ENCODE measurements around the gene NAAA. TPM values are rescaled to one million over a fixed set of nuclear protein-coding genes. Genes with fewer than 3 reads are reported as not detected.
"Not testable (repeated sequence)": the region's sequence is repeated elsewhere in the genome, so short reads cannot be mapped to it uniquely, and the experiment has no call there.

NAAA gene
- total RNA-seq, 1 experiment from 2014 or later: 17.0 TPM

GRCh38 chr4:75963558-75963957, 22.7 kb upstream of the NAAA start:
- CTCF ChIA-PET: no interaction called here
- RAD21 ChIA-PET (ENCODE audit: low non-redundant PET in 1 of 2, low total read pairs in 2 of 2, uncharacterized antibody in 2 of 2, unreplicated experiment in 2 of 2): interaction anchor here in 1 of 2 experiments (0.7 kb wide), 1 partner anchor 344 kb away, joined by 4 read pairs; no protein-coding TSS in a partner anchor
- H3K36me3 ChIP-seq (ENCODE audit: control insufficient read depth in 1 of 2, insufficient read depth in 2 of 2, low read length in 2 of 2): peaks cover 39 to 74% of the 10 kb centered on the region in 2 experiments
- no peaks in the 10 kb centered on the region for H3K27me3 ChIP-seq (ENCODE audit: insufficient read depth, low read length)
- no TSS peak for BruUV-seq (replicated peaks)
- H3K4me3 ChIP-seq (replicated peaks in 1 of 2; ENCODE audit: low read depth in 1 of 2, low read length in 2 of 2): no peak overlapping the region
- POLR2A ChIA-PET: no interaction called here
- H3K9me2 ChIP-seq (ENCODE audit: insufficient read depth): no peaks in the 10 kb centered on the region
- H2AFZ ChIP-seq (ENCODE audit: low read depth, low read length, poor library complexity, severe bottlenecking): no peak overlapping the region
- TF ChIP-seq EZH2phosphoT487 (IDR thresholded peaks at IDR 0.05; ENCODE audit: borderline replicate concordance): no peak
- no peak for TF ChIP-seq YY1 (IDR thresholded peaks at IDR 0.05; ENCODE audit: extremely low read depth, insufficient replicate concordance, low read depth, low read length)
- no peak for TF ChIP-seq ELF1 (IDR thresholded peaks at IDR 0.05; ENCODE audit: borderline replicate concordance, low read depth)
- TF ChIP-seq, protein P1, sequence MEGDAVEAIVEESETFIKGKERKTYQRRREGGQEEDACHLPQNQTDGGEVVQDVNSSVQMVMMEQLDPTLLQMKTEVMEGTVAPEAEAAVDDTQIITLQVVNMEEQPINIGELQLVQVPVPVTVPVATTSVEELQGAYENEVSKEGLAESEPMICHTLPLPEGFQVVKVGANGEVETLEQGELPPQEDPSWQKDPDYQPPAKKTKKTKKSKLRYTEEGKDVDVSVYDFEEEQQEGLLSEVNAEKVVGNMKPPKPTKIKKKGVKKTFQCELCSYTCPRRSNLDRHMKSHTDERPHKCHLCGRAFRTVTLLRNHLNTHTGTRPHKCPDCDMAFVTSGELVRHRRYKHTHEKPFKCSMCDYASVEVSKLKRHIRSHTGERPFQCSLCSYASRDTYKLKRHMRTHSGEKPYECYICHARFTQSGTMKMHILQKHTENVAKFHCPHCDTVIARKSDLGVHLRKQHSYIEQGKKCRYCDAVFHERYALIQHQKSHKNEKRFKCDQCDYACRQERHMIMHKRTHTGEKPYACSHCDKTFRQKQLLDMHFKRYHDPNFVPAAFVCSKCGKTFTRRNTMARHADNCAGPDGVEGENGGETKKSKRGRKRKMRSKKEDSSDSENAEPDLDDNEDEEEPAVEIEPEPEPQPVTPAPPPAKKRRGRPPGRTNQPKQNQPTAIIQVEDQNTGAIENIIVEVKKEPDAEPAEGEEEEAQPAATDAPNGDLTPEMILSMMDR (IDR thresholded peaks at IDR 0.05 in 2 of 3, conservative IDR thresholded peaks at IDR 0.05 in 1 of 3; ENCODE audit: borderline replicate concordance in 1 of 3, insufficient read depth in 1 of 3, low read depth in 2 of 3, low read length in 2 of 3): no peak
- no peak for TF ChIP-seq SIN3A (IDR thresholded peaks at IDR 0.05; ENCODE audit: low read depth)
- no peak for TF ChIP-seq ZFX (IDR thresholded peaks at IDR 0.05)
- no peak for TF ChIP-seq POLR2A (IDR thresholded peaks at IDR 0.05; ENCODE audit: borderline replicate concordance, extremely low read depth, insufficient read depth, insufficient read length)
- no peak for TF ChIP-seq CEBPB (IDR thresholded peaks at IDR 0.05; ENCODE audit: low read depth)
- no peak for TF ChIP-seq REST (IDR thresholded peaks at IDR 0.05; ENCODE audit: low read depth)
- no peak for TF ChIP-seq JUND (IDR thresholded peaks at IDR 0.05)
- no peak for TF ChIP-seq SRF (IDR thresholded peaks at IDR 0.05; ENCODE audit: low read depth)
- no peak for DNase-seq (ENCODE audit: low read depth, low spot score)
- intact Hi-C loops (cut with micrococcal nuclease): no loop called here
- H3K27ac ChIP-seq (ENCODE audit: low read depth, low read length): no peak overlapping the region
- no peaks in the 10 kb centered on the region for H3K79me2 ChIP-seq (ENCODE audit: insufficient read depth, low read length)
- H3K4me1 ChIP-seq (ENCODE audit: control insufficient read depth in 1 of 2, insufficient read depth in 2 of 2, low read length in 2 of 2): no peaks in the 10 kb centered on the region
- peaks cover 0 to 3% of the 10 kb centered on the region in 2 experiments; a peak in 1 of 4 replicates for H3K9me3 ChIP-seq (ENCODE audit: control insufficient read depth in 1 of 2, insufficient read depth in 1 of 2, low read depth in 1 of 2, low read length in 2 of 2)
- no peak overlapping the region for H3K4me2 ChIP-seq (ENCODE audit: low read length)
- no peak overlapping the region for H3K9ac ChIP-seq (ENCODE audit: low read length)
- no peak for ATAC-seq
- 0 out of 2 replicates have a peak, but pooled peaks cover 5% of the 10 kb centered on the region for H4K20me1 ChIP-seq (ENCODE audit: insufficient read depth)

DNA sequence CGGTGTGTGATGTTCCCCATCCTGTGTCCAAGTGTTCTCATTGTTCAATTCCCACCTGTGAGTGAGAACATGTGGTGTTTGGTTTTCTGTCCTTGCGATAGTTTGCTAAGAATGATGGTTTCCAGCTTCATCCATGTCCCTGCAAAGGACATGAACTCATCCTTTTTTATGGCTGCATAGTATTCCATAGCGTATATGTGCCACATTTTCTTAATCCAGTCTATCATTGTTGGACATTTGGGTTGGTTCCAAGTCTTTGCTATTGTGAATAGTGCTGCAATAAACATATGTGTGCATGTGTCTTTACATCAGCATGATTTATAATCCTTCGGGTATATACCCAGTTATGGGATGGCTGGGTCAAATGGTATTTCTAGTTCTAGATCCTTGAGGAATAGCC, 21.3 kb upstream of the NAAA start:
- H3K9me3 ChIP-seq (ENCODE audit: control insufficient read depth in 1 of 2, insufficient read depth in 1 of 2, low read depth in 1 of 2, low read length in 2 of 2); H3K9me2 ChIP-seq (ENCODE audit: insufficient read depth); H3K4me3 ChIP-seq (replicated peaks in 1 of 2; ENCODE audit: low read depth in 1 of 2, low read length in 2 of 2); DNase-seq (ENCODE audit: low read depth, low spot score); RAD21 ChIA-PET (ENCODE audit: low non-redundant PET in 1 of 2, low total read pairs in 2 of 2, uncharacterized antibody in 2 of 2, unreplicated experiment in 2 of 2); H3K79me2 ChIP-seq (ENCODE audit: insufficient read depth, low read length); H2AFZ ChIP-seq (ENCODE audit: low read depth, low read length, poor library complexity, severe bottlenecking); H3K27ac ChIP-seq (ENCODE audit: low read depth, low read length); H3K4me2 ChIP-seq (ENCODE audit: low read length); H3K4me1 ChIP-seq (ENCODE audit: control insufficient read depth in 1 of 2, insufficient read depth in 2 of 2, low read length in 2 of 2); ATAC-seq; POLR2A ChIA-PET; BruUV-seq (replicated peaks); H3K27me3 ChIP-seq (ENCODE audit: insufficient read depth, low read length); H3K9ac ChIP-seq (ENCODE audit: low read length); H4K20me1 ChIP-seq (ENCODE audit: insufficient read depth); intact Hi-C loops (cut with micrococcal nuclease): not testable (repeated sequence)
- CTCF ChIA-PET: interaction anchor here (0.6 kb wide), 1 partner anchor 1083 kb away, joined by 4 read pairs; no protein-coding TSS in a partner anchor
- H3K36me3 ChIP-seq (ENCODE audit: control insufficient read depth in 1 of 2, insufficient read depth in 2 of 2, low read length in 2 of 2): peaks cover 40 to 74% of the 10 kb centered on the region in 2 experiments

Measured in HCT116 (cell line).